ENCODE results near the gene SLC17A5.
"Not testable (repeated sequence)": the region's sequence is repeated elsewhere in the genome, so short reads cannot be mapped to it uniquely, and the experiment has no call there.

SLC17A5 gene

GRCh38 chr6:73569121-73569520 is 84.7 kb downstream of the SLC17A5 start:
- DNase-seq (ENCODE audit: low read depth, low spot score), result no peak
- TF ChIP-seq CTCF (IDR thresholded peaks at IDR 0.05; ENCODE audit: low read depth, low read length), result no peak
- in situ Hi-C loops (cut with HindIII; ENCODE audit: low sequenced_read_pairs), result no loop called here
- H3K4me3 ChIP-seq (ENCODE audit: low read depth, low read length), result no peak overlapping the region

- H3K4me3 ChIP-seq (ENCODE audit: low read depth, low read length), result no peak overlapping the region
- no peak for DNase-seq (ENCODE audit: low read depth, low spot score)
- in situ Hi-C loops (cut with HindIII; ENCODE audit: low sequenced_read_pairs), result no loop called here
- TF ChIP-seq CTCF (IDR thresholded peaks at IDR 0.05; ENCODE audit: low read depth, low read length), result no peak
These were observed 86.7 kb downstream of the SLC17A5 start for GRCh38 chr6:73566954-73567591.

- H3K4me3 ChIP-seq (ENCODE audit: low read depth, low read length); in situ Hi-C loops (cut with HindIII; ENCODE audit: low sequenced_read_pairs); DNase-seq (ENCODE audit: low read depth, low spot score): not testable (repeated sequence)
These were observed 87.3 kb downstream of the SLC17A5 start for GRCh38 chr6:73566486-73566871.

- no peak for DNase-seq (ENCODE audit: low read depth, low spot score)
- no peak for TF ChIP-seq CTCF (IDR thresholded peaks at IDR 0.05; ENCODE audit: low read depth, low read length)
- in situ Hi-C loops (cut with HindIII; ENCODE audit: low sequenced_read_pairs), result no loop called here
- H3K4me3 ChIP-seq (ENCODE audit: low read depth, low read length), result no peak overlapping the region
These were observed 87.9 kb downstream of the SLC17A5 start for GRCh38 chr6:73565767-73566485.

GRCh38 chr6:73564578-73565345 is 89.0 kb downstream of the SLC17A5 start:
- in situ Hi-C loops (cut with HindIII; ENCODE audit: low sequenced_read_pairs), result no loop called here
- no peak for DNase-seq (ENCODE audit: low read depth, low spot score)
- H3K4me3 ChIP-seq (ENCODE audit: low read depth, low read length), result no peak overlapping the region
- no peak for TF ChIP-seq CTCF (IDR thresholded peaks at IDR 0.05; ENCODE audit: low read depth, low read length)

- in situ Hi-C loops (cut with HindIII; ENCODE audit: low sequenced_read_pairs), result no loop called here
- no peak overlapping the region for H3K4me3 ChIP-seq (ENCODE audit: low read depth, low read length)
- TF ChIP-seq CTCF (IDR thresholded peaks at IDR 0.05; ENCODE audit: low read depth, low read length), result no peak
- no peak for DNase-seq (ENCODE audit: low read depth, low spot score)
These were observed 91.2 kb downstream of the SLC17A5 start for GRCh38 chr6:73562558-73562957.
